Measurements from ENCODE around the gene DRD2. TPM values are rescaled to one million over a fixed set of nuclear protein-coding genes. Genes with fewer than 3 reads are reported as not detected.

The DRD2 gene
- total and polyA plus RNA-seq, 4 donors = not detected

DNA sequence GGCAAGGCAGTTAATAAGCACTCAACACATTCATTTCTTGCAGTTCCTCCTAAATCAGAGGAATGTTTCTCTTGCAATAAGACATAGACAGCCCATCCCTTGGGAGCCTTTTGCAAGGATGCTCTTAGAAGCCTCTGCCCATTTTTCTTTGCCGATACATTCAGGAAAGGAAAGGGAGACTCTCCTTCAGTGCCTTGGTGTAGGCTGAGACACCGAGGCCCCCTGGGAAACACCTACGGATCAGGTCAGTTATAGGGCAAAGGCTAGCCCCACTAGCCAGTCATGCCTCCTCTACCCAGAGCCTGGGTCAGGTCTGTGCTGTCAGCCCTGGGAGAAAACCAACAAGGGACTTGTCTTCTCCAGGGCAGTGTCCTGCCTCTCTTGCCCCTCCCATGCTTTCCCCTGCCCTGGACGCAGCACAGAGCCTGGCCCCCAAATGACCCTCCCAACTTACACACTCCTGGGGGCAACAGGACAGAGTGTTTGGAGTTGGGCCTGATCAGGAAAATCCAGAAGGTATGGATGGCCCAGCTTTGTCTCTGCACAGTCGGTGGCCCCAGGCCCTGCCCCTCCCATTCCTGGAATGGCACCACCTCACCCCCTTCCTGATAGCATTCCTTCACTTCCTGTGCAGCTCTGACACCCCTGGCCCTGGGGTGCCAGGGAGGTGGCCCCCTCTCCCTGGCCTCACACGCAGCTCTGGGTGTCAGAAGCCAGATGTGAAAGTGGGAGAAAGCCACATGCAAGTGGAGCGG, 69.3 kb downstream of the DRD2 start:
- Histone ChIP-seq H3K9me3 (ENCODE audit: control insufficient read depth in 4 of 4, low read length in 3 of 4) (no peaks in the 10 kb centered on the region), H3K27ac (ENCODE audit: low read depth in 1 of 2, low read length in 2 of 2) (no peak overlapping the region), H3K27me3 (ENCODE audit: control insufficient read depth in 4 of 4, insufficient read depth in 4 of 4, low read length in 3 of 4) (peaks cover 0 to 2% (median 0%) of the 10 kb centered on the region in 4 donors), H3K4me3 (ENCODE audit: low read depth in 1 of 3, low read length in 3 of 3) (no peak overlapping the region), H3K4me1 (ENCODE audit: control insufficient read depth in 4 of 4, insufficient read depth in 4 of 4, low read length in 3 of 4) (no peaks in the 10 kb centered on the region), H3K9ac (ENCODE audit: low read depth in 1 of 2, low read length in 2 of 2) (no peak overlapping the region), H3K36me3 (ENCODE audit: control insufficient read depth in 4 of 4, insufficient read depth in 3 of 4, low read depth in 1 of 4, low read length in 3 of 4) (no peaks in the 10 kb centered on the region)
- no peak for DNase-seq (ENCODE audit: low spot score)
- WGBS = 73% methylated on average over 7 of the region's 7 CpGs
- TF ChIP-seq HNF4A (conservative IDR thresholded peaks at IDR 0.05) (no peak), EGR1 (IDR thresholded peaks at IDR 0.05; ENCODE audit: low read depth in 2 of 2) (no peak), GABPA (IDR thresholded peaks at IDR 0.05 in 1 of 2, conservative IDR thresholded peaks at IDR 0.05 in 1 of 2) (no peak), JUND (IDR thresholded peaks at IDR 0.05) (no peak), ATF3 (IDR thresholded peaks at IDR 0.05) (no peak), MAX (IDR thresholded peaks at IDR 0.05) (no peak), RXRA (IDR thresholded peaks at IDR 0.05) (no peak), ZBTB33 (IDR thresholded peaks at IDR 0.05) (no peak), TAF1 (conservative IDR thresholded peaks at IDR 0.05) (no peak), NR2F2 (IDR thresholded peaks at IDR 0.05) (no peak), REST (IDR thresholded peaks at IDR 0.05) (no peak), YY1 (IDR thresholded peaks at IDR 0.05) (no peak), FOXA2 (IDR thresholded peaks at IDR 0.05) (no peak), HNF4G (IDR thresholded peaks at IDR 0.05) (no peak), SP1 (IDR thresholded peaks at IDR 0.05) (no peak), FOXA1 (IDR thresholded peaks at IDR 0.05) (no peak), RAD21 (IDR thresholded peaks at IDR 0.05) (no peak)
- TF ChIP-seq, protein P1, sequence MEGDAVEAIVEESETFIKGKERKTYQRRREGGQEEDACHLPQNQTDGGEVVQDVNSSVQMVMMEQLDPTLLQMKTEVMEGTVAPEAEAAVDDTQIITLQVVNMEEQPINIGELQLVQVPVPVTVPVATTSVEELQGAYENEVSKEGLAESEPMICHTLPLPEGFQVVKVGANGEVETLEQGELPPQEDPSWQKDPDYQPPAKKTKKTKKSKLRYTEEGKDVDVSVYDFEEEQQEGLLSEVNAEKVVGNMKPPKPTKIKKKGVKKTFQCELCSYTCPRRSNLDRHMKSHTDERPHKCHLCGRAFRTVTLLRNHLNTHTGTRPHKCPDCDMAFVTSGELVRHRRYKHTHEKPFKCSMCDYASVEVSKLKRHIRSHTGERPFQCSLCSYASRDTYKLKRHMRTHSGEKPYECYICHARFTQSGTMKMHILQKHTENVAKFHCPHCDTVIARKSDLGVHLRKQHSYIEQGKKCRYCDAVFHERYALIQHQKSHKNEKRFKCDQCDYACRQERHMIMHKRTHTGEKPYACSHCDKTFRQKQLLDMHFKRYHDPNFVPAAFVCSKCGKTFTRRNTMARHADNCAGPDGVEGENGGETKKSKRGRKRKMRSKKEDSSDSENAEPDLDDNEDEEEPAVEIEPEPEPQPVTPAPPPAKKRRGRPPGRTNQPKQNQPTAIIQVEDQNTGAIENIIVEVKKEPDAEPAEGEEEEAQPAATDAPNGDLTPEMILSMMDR (IDR thresholded peaks at IDR 0.05; ENCODE audit: low read depth, low read length, missing input control) = no peak
